Heart left ventricle (tissue), 16 donors: ENCODE data around the gene OXCT2. TPM values are rescaled to one million over a fixed set of nuclear protein-coding genes. Genes with fewer than 3 reads are reported as not detected.
A peak's percentile ranks its signal among the peaks of the same experiment; 100 is the strongest.
"Not testable (repeated sequence)": the region's sequence is repeated elsewhere in the genome, so short reads cannot be mapped to it uniquely, and the experiment has no call there.

ENCODE experiments used
- ATAC-seq, 4 donors: fragments of 200-7000 bp; cut with Tn5 transposase; one replicate each; pipeline ENCODE4 v1.9.1; 2020 to 2022; ENCODE audit warnings: moderate library complexity in 4 of 4, mild to moderate bottlenecking in 3 of 4, moderate number of reproducible peaks in 1 of 4
- DNase-seq, 5 donors: peaks; one replicate each; pipeline ENCODE4 v3.0.0-alpha.2; 2020
- H3K27ac ChIP-seq, 12 donors: fragments of 200-600 bp; sonication (generic) in 4 of 12; one replicate each; pipeline versions ENCODE4 v1.5.0 to v1.8.0; 2016 to 2022; ENCODE audit warnings: mild to moderate bottlenecking in 2 of 12
- H3K27me3 ChIP-seq, 9 donors: fragments of 200-600 bp; sonication (generic) in 2 of 9; one replicate each; pipeline versions ENCODE4 v1.5.1 to v1.8.0; 2016 to 2022; ENCODE audit warnings: mild to moderate bottlenecking in 3 of 9
- H3K36me3 ChIP-seq, 9 donors: fragments of 200-600 bp; sonication (generic) in 2 of 9; one replicate each; pipeline versions ENCODE4 v1.5.0 to v1.8.0; 2018 to 2022; ENCODE audit warnings: mild to moderate bottlenecking in 2 of 9
- H3K4me1 ChIP-seq, 12 donors: fragments of 200-600 bp; sonication (generic) in 4 of 12; one replicate each; pipeline versions ENCODE4 v1.5.0 to v1.8.0; 2016 to 2022; ENCODE audit warnings: mild to moderate bottlenecking in 3 of 12
- H3K4me3 ChIP-seq, 12 donors: fragments of 200-600 bp; sonication (generic) in 4 of 12; one replicate each; pipeline versions ENCODE4 v1.5.0 to v1.8.0; 2017 to 2022; ENCODE audit warnings: mild to moderate bottlenecking in 9 of 12, moderate library complexity in 4 of 12
- H3K9me3 ChIP-seq, 12 donors: fragments of 200-600 bp; sonication (generic) in 4 of 12; one replicate each; pipeline versions ENCODE4 v1.5.0 to v1.8.0; 2016 to 2022; ENCODE audit warnings: mild to moderate bottlenecking in 1 of 12
- POLR2A ChIP-seq, 2 donors: fragments of 450-650 bp; IDR thresholded peaks; one replicate each; pipeline ENCODE4 v1.6.1; 2017; ENCODE audit warnings: antibody characterized with exemption in 2 of 2, mild to moderate bottlenecking in 2 of 2, moderate library complexity in 2 of 2
- WGBS, 4 donors: extraction: QIAGEN DNeasy Blood & Tissue Kit in 2 of 4; methylation state at CpG; one replicate each; pipeline versions ENCODE4 v1.1.5 to v1.1.7; 2013 to 2018; 5-methylcytosine and 5-hydroxymethylcytosine counted together
- intact Hi-C, 10 donors: fragments of 100-400 bp; cut with DNase I; formaldehyde crosslinking; loops; one replicate each; pipeline versions ENCODE4 v1.11.1 to v1.14.2; 2022
- polyA plus RNA-seq, 2 donors: library from polyadenylated mRNA; stranded (reverse); fragments of 200-250 nt; gene quantifications; one replicate each; pipeline ENCODE4 v1.2.3, GENCODE V29; 2013
- total RNA-seq, 9 donors: library from RNA; depleted of rRNA in 2 of 9; stranded (reverse); fragments of >200 nt in 2 of 9; fragmentation: NEBNext Ultra II Directional in 3 of 9; extraction: Animal tissue kit (Norgen Biotek cat#: 25700) in 3 of 9; gene quantifications; one replicate each; pipeline versions ENCODE4 v1.1.0 to v1.2.4, GENCODE V29; 2016 to 2023
- TF ChIP-seq, protein P1 (sequence below), 12 donors: fragments of 200-600 bp; sonication (generic) in 4 of 12; IDR thresholded peaks; one replicate each; pipeline versions ENCODE4 v1.5.0 to v1.8.0; 2018 to 2022; ENCODE audit warnings: antibody characterized with exemption in 12 of 12, mild to moderate bottlenecking in 5 of 12
- donor health status: ischemic (EF 13 %, LVEDD 7.1; RV severe dilation, severe dysfunction).
- donor health status: healthy with polysubstance abuse.
- donor health status: DM: no; HTN: yes; CAD: no.
- donor health status: DM: no; HTN: no; CAD: no.
- donor health status: ischemic (EF 25% LVEDD 6.9; RV normal size, moderate dysfunction).
- donor health status: ischemic (EF 25% LVEDD 5.7; RV mildly dilated, moderate dysfunction).
- donor health status: healthy.
- donor health status: DM: yes; HTN: yes; CAD: no.
- donor health status: ischemic (EF 35%, LVEDD 5.7; RV mildly dilated, moderate dysfunction).
- donor health status: nonischemic (EF 11% LVEDD 7.7; RV severe dilation, severe dysfunction).
- donor health status: DM: yes; HTN: yes; CAD: no.
- donor health status: PGD.
- donor health status: ischemic (EF 29% LVEDD 5.4; RV normal size, mild dysfunction).
- donor health status: nonischemic (EF 23%, LVEDD 6.1; RV moderate dilation, normal function).

The OXCT2 gene
- total and polyA plus RNA-seq, 11 donors, result 0.75 to 7.5 (median 2.7) TPM

DNA sequence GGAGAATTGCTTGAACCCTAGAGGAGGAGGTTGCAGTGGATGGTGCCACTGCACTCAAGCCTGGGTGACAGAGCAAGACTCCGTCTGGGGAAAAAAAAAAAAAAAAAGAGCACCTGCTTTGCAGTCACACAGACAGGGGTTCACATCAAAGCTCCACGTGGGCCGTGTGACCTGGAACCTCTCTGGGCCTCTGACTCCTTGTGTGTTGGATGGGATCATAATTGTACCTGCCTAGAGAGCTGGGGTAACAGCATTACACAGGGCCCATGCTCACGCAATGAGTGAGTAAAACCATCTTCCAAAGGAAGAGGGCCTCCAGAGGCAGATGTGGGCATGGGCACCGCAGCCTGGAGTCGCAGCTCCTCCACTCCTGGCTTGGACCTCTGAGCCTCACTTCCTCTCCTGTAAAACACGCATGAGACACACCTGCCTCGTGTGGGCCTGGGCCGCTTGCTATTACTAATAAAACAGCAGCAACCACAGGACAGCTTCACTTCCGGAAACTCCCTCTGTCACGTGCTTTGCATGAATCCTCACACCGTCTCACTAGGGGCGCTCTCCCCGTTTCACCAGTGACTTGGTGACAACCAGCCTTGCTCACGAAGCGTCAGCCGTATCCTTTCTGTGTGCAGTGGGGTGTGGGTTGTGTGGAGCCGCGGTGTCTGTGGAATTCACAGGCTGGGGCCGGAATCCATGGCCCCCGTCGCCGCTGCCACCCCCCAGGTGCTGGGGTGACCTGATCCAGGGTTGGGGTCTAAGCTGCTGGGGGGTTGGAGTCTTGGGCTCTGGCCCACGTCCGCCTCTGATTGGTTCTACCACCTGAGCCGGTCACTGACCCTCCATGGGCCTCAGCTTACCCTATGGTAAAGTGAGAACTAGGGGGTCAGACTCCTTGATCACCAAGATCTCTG lies 28.0 kb upstream of the OXCT2 start:
- H3K4me3 ChIP-seq, result peak overlapping the region in 2 of 12 donors; percentile 15 to 40

DNA sequence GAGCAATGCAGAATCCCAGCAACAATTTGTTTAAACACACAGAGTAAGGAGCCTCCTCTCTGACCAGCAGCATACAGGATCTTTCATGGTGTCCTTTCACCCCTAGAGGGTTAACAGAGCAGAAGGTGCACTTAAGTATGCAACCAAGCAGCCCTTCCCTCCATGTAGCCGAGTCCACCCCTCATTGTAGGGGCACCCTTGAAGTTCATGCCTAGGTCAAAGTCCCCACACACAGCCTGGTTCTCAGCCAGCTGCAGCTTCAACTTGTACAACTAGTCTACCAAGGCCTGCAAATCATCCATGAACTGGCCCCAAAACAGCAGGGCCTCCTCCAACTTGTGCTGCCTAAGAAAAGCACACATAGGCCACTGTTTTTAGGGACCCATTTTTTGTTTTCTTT lies 24.5 kb upstream of the OXCT2 start:
- H3K27ac ChIP-seq, result no peak overlapping the region
- WGBS, 4 donors, result 35 to 44% (median 42%) methylated on average over 1 of the region's 1 CpG
- no peaks in the 10 kb centered on the region for H3K9me3 ChIP-seq
- ATAC-seq (no peak), DNase-seq (no peak)
- no peaks in the 10 kb centered on the region for H3K36me3 ChIP-seq
- intact Hi-C loops, result loop anchor here in 2 of 10 donors (10.0 kb wide), 1 partner anchor 191 kb away; no protein-coding TSS in a partner anchor
- peaks cover 0 to 18% (median 0%) of the 10 kb centered on the region in 12 donors for H3K4me1 ChIP-seq
- TF ChIP-seq POLR2A (IDR thresholded peaks at IDR 0.05), result no peak
- no peak overlapping the region for H3K4me3 ChIP-seq
- H3K27me3 ChIP-seq, result peaks cover 0 to 3% (median 0%) of the 10 kb centered on the region in 9 donors

More for the DNA sequence above, 28.0 kb upstream of the OXCT2 start:
- H3K9me3 ChIP-seq, H3K27me3 ChIP-seq, H3K36me3 ChIP-seq: not testable (repeated sequence)
- WGBS, 4 donors, result 45 to 61% (median 48%) methylated on average over 14 to 23 of the region's 26 CpGs
- ATAC-seq, result peak; percentile 63 to 83 (median 82)
- Histone ChIP-seq H3K4me1 (peaks cover 0 to 13% (median 0%) of the 10 kb centered on the region in 12 donors), H3K27ac (peak overlapping the region in 1 of 12 donors; percentile 69)
- intact Hi-C loops, result loop anchor here in 2 of 10 donors (10.0 kb wide), 1 partner anchor 194 kb away; no protein-coding TSS in a partner anchor
- TF ChIP-seq, protein P1, sequence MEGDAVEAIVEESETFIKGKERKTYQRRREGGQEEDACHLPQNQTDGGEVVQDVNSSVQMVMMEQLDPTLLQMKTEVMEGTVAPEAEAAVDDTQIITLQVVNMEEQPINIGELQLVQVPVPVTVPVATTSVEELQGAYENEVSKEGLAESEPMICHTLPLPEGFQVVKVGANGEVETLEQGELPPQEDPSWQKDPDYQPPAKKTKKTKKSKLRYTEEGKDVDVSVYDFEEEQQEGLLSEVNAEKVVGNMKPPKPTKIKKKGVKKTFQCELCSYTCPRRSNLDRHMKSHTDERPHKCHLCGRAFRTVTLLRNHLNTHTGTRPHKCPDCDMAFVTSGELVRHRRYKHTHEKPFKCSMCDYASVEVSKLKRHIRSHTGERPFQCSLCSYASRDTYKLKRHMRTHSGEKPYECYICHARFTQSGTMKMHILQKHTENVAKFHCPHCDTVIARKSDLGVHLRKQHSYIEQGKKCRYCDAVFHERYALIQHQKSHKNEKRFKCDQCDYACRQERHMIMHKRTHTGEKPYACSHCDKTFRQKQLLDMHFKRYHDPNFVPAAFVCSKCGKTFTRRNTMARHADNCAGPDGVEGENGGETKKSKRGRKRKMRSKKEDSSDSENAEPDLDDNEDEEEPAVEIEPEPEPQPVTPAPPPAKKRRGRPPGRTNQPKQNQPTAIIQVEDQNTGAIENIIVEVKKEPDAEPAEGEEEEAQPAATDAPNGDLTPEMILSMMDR (IDR thresholded peaks at IDR 0.05), result peak in 1 of 12 donors; percentile 14
- DNase-seq, result peak in 4 of 5 donors; percentile 63 to 71 (median 66)

DNA sequence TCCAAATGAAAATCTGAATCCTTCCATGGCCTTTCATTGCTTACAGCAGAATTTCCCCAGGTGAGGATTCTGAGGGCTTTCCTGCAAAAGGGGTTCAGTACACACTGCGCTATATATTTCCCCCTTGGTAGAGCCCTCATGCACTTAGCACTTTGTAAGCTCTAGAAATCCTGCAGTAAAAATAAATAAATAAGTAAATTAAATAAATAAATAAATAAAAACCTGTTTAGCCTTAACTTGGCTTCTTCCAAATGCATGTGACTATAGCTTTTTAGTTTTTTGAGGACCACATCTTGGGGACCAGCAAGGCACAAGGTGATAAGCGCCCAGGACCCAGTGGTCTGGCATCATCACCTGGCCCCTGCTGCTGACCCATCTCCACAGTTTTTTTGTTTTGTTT lies 20.7 kb upstream of the OXCT2 start:
- intact Hi-C loops, result loop anchor here in 2 of 10 donors (10.0 kb wide), 1 partner anchor 187 kb away; no protein-coding TSS in a partner anchor
- WGBS, 4 donors, result 91 to 97% (median 93%) methylated on average over 2 of the region's 2 CpGs
- Histone ChIP-seq H3K4me1 (peaks cover 0 to 15% (median 0%) of the 10 kb centered on the region in 12 donors), H3K27ac (no peak overlapping the region), H3K4me3 (no peak overlapping the region), H3K9me3 (no peaks in the 10 kb centered on the region), H3K36me3 (no peaks in the 10 kb centered on the region), H3K27me3 (peaks cover 0 to 36% (median 17%) of the 10 kb centered on the region in 9 donors)
- no peak for DNase-seq
- TF ChIP-seq, protein P1 (IDR thresholded peaks at IDR 0.05), result no peak
- no peak for TF ChIP-seq POLR2A (IDR thresholded peaks at IDR 0.05)
- ATAC-seq, result no peak

DNA sequence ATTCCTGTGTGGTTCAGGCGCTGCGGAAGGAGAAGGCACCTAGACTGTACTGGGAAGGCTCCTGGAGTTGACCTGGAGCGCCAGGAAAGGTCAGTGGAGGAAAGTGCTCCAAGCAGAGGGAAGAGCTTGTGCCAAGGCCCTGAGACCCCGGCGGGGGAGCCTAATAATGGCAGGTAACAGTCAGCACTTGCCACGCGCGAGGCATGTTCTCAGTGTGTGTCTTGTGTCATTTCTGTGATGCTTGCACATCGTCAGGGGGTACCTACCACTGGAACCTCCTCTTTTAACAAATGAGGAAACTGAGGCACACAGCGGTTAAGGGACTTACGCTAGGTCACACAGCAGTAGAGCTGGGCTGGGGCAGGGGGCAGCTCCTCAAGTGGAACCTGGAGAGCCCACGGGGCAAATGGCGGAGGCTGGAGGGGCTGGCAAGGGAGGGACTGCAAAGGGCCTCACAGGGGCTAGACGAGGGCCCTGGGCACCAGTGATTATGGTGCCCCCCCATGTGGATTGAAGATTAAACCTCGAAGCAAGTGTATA lies 18.5 kb upstream of the OXCT2 start:
- intact Hi-C loops, result loop anchor here in 2 of 10 donors (10.0 kb wide), 1 partner anchor 185 kb away; no protein-coding TSS in a partner anchor

More for the DNA sequence above, 18.5 kb upstream of the OXCT2 start:
- 44 to 56% (median 50%) methylated on average over 13 to 15 of the region's 15 CpGs for WGBS, 4 donors
- TF ChIP-seq, protein P1 (IDR thresholded peaks at IDR 0.05), result no peak
- TF ChIP-seq POLR2A (IDR thresholded peaks at IDR 0.05), result no peak
- DNase-seq (no peak), ATAC-seq (no peak)
- peak overlapping the region in 11 of 12 donors; percentile 27 to 65 (median 49) for H3K4me3 ChIP-seq
- H3K9me3 ChIP-seq, result no peaks in the 10 kb centered on the region
- H3K4me1 ChIP-seq, result peaks cover 0 to 15% (median 0%) of the 10 kb centered on the region in 12 donors
- H3K36me3 ChIP-seq, result no peaks in the 10 kb centered on the region
- peaks cover 0 to 38% (median 17%) of the 10 kb centered on the region in 9 donors for H3K27me3 ChIP-seq
- no peak overlapping the region for H3K27ac ChIP-seq
